ENCODE measurements around the gene UROC1. TPM values are rescaled to one million over a fixed set of nuclear protein-coding genes. Genes with fewer than 3 reads are reported as not detected.

Gene UROC1
- total RNA-seq, 1 experiment from 2014 or later = not detected

GRCh38 chr3:126480861-126481260 is 36.7 kb downstream of the UROC1 start:
- H3K36me3 Mint-ChIP-seq (ENCODE audit: insufficient read depth in 1 of 3, low read depth in 3 of 3) = no peaks in the 10 kb centered on the region; a peak in 1 of 7 replicates

More at GRCh38 chr3:126480861-126481260, 36.7 kb downstream of the UROC1 start:
- Histone ChIP-seq H3K9ac (ENCODE audit: extremely low read depth, insufficient read length, low read length) (no peak overlapping the region), H2BK12ac (ENCODE audit: insufficient read length, low read depth, low read length) (no peak overlapping the region), H3K79me1 (ENCODE audit: insufficient read depth, low read depth, low read length, poor library complexity, severe bottlenecking) (no peaks in the 10 kb centered on the region), H3K27me3 (ENCODE audit: insufficient read depth, low read length) (no peaks in the 10 kb centered on the region), H3K4ac (ENCODE audit: low read depth, low read length) (no peak overlapping the region), H2BK15ac (ENCODE audit: low read depth, low read length) (no peak overlapping the region), H3K79me2 (ENCODE audit: insufficient read depth, low read length) (no peaks in the 10 kb centered on the region), H3K27ac (ENCODE audit: insufficient read length, low read depth, low read length) (no peak overlapping the region), H3K14ac (ENCODE audit: insufficient read depth, low read length) (no peak overlapping the region), H2AK5ac (ENCODE audit: insufficient read length, low read length) (no peak overlapping the region), H2BK120ac (ENCODE audit: low read depth, low read length, poor library complexity, severe bottlenecking) (no peak overlapping the region), H3T11ph (ENCODE audit: low read length) (no peak overlapping the region), H4K91ac (ENCODE audit: insufficient read length, low read depth, low read length) (no peak overlapping the region), H4K8ac (replicated peaks; ENCODE audit: insufficient read length, low read depth, low read length) (no peak overlapping the region), H2BK5ac (ENCODE audit: insufficient read length, low read length) (no peak overlapping the region), H3K4me1 (ENCODE audit: insufficient read depth, low read length) (peaks cover 10% of the 10 kb centered on the region; the same call in 1 of the 2 replicates), H4K5ac (ENCODE audit: insufficient read length, low read depth, low read length) (no peak overlapping the region), H3K23me2 (ENCODE audit: insufficient read length, low read depth, low read length, poor library complexity, severe bottlenecking) (peaks cover 4% of the 10 kb centered on the region), H3K18ac (ENCODE audit: insufficient read length, low read depth, low read length) (no peak overlapping the region), H2BK20ac (ENCODE audit: low read depth, low read length, poor library complexity, severe bottlenecking) (no peak overlapping the region), H3K56ac (ENCODE audit: insufficient read length, low read depth, low read length) (no peak overlapping the region), H3K23ac (ENCODE audit: insufficient read length, low read depth, low read length) (no peak overlapping the region), H3K4me2 (ENCODE audit: insufficient read depth, insufficient read length, low read length) (no peak overlapping the region), H3K9me3 (ENCODE audit: control insufficient read depth, low read depth, low read length) (no peaks in the 10 kb centered on the region), H4K20me1 (ENCODE audit: control insufficient read depth, insufficient read depth, insufficient read length) (no peaks in the 10 kb centered on the region), H2AFZ (ENCODE audit: low read length) (no peak overlapping the region)
- TF ChIP-seq CTCF (conservative IDR thresholded peaks at IDR 0.05) = no peak
- H3K27ac Mint-ChIP-seq = no peak overlapping the region
- H3K4me3 Mint-ChIP-seq = no peak overlapping the region
- no CpG with 5 or more reads among the region's 8 CpGs for WGBS (ENCODE audit: extremely low coverage, insufficient read length, low lambda C conversion rate)
- peaks cover 5% of the 10 kb centered on the region for H3K27me3 Mint-ChIP-seq (ENCODE audit: low read depth)
- no peaks in the 10 kb centered on the region; a peak in 2 of 5 replicates for H3K9me3 Mint-ChIP-seq
- no peak for DNase-seq
- H3K4me1 Mint-ChIP-seq = peaks cover 31 to 38% of the 10 kb centered on the region in 2 experiments
